DMS153 (cell line): ENCODE data around the gene PREB.
A peak's percentile ranks its signal among the peaks of the same experiment; 100 is the strongest.
"Not testable (repeated sequence)": the region's sequence is repeated elsewhere in the genome, so short reads cannot be mapped to it uniquely, and the experiment has no call there.

Experiments
- DNase-seq: peaks from one replicate; lab custom pipeline; 2025; lab: John Stamatoyannopoulos, UW

PREB gene, protein sequence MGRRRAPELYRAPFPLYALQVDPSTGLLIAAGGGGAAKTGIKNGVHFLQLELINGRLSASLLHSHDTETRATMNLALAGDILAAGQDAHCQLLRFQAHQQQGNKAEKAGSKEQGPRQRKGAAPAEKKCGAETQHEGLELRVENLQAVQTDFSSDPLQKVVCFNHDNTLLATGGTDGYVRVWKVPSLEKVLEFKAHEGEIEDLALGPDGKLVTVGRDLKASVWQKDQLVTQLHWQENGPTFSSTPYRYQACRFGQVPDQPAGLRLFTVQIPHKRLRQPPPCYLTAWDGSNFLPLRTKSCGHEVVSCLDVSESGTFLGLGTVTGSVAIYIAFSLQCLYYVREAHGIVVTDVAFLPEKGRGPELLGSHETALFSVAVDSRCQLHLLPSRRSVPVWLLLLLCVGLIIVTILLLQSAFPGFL

DNA sequence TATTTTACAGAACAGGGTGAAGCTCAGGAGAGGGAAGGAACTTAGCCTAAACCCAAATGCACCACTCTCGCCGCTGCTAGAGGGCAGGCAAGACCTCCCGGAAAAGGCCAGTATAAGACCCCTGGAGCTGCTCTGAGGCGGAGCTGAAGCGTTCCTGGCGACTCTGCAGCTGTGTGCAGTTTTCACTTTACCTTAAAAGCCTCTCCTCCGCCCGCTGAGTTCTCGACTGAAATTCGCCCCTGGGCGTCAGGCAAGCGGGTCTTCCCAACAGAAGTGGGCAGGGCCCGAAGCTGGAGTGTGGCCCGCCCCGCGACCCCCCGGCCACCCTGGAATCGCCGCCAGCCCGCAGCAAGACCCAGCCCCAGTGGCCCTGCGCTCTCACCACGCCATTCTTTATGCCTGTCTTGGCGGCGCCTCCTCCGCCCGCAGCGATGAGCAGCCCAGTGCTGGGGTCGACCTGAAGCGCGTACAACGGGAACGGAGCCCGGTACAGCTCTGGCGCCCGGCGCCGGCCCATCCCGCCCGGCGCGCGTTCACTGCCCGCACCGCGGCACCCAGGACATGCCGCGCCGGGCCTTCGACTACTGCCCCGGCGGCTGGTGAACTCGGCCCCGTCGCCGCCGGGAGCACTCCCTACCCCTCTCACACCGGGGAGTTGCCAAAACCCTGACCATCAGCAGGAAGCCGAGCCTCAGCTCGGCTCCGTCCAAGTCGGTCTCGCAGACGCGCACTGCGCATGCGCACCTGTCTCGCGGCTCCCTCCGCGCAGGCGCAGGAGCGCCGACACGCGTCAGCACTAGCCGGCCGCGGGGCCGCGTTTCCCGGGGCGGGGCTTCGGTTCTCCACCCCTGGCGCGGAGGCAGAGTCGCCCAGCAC is at the start of gene PREB:
PREB (minus strand) TSS at position 732 of the 876 bp plus-strand sequence; CDS start at position 517, 215 bp downstream.
- peak; percentile 91 for DNase-seq

DNA sequence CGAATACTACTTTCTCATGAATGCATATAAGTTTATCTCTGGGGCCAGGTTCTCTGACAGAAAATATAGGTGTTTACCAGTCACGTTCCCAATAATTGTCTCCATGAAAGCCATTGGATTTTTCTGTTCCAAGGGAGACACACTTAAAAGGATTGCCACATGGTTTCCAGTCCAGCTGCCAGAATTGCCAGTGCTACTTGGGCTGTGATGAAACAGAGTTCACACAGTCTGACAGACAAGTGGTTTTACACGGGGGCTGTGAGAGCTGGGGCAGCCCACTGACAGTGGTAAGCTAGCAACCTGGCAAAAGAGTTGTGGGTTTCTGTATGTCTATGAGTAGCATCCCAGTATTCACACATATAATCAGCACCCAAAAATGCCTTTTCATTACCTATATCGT is 49.7 kb upstream of the PREB start:
- no peak for DNase-seq

DNA sequence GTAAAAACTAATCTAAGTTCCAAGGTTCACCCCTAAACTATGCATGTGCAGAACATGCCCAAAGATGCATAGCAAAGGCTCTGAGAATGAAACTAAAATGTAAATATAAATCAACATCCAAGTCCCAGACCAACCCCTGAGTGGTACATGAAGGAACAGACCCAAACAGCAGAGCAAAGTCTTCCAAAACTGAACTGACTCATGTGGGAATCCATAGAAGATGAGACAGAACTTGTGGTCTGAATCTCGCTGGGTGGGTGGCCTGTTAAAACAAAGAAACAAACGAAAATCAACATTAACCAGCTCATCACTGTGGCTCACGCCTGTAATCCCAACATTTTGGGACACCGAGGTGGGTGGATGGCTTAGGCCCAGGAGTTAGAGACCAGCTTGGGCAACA is 47.9 kb upstream of the PREB start:
- DNase-seq = no peak

DNA sequence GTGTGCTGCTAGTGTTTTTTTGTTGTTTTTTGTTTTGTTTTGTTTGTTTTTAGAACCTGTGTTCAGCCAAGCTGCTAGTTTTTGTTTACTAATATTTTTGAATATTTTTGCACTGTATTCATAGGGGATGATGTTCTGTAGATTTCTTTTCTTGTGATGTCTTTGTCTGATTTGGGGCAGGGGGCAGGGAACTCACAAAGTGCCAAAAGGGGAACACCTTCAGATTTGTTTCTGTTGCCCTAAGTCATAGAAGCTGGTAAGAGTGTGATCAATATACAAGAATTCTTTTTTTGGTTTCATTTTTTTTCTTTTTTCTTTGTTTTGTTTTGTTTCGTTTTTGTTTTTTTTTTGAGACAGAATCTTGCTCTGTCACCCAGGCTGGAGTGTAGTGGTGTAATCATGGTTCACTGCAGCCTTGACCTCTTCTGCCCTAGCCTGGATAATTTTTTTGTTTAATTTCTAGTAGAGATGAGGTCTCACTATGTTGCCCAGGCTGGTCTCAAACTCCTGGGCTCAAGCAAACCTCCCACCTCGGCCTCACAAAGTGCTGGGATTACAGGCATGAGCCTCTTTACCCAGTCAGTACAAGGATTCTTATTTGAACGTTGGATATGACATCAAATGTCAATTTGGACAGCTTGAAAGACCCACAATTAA is 45.0 kb upstream of the PREB start:
- no peak for DNase-seq

DNA sequence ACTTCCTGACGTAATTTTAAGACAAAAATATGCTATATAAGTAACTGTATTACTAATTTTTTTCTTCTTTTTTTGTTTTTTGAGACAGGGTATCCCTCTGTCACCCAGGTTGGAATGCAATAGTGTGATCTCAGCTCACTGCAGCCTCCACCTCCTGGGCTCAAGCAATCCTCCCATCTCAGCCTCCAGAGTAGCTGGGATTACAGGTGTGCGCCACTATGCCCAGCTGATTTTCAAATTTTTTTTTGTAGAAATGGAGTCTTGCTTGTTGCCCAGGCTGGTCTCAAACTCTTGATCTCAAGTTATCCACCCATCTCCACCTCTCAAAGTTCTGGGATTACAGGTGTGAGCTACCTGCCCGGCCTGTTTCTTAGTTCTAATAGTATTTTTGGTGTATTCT is 44.0 kb upstream of the PREB start:
- no peak for DNase-seq

DNA sequence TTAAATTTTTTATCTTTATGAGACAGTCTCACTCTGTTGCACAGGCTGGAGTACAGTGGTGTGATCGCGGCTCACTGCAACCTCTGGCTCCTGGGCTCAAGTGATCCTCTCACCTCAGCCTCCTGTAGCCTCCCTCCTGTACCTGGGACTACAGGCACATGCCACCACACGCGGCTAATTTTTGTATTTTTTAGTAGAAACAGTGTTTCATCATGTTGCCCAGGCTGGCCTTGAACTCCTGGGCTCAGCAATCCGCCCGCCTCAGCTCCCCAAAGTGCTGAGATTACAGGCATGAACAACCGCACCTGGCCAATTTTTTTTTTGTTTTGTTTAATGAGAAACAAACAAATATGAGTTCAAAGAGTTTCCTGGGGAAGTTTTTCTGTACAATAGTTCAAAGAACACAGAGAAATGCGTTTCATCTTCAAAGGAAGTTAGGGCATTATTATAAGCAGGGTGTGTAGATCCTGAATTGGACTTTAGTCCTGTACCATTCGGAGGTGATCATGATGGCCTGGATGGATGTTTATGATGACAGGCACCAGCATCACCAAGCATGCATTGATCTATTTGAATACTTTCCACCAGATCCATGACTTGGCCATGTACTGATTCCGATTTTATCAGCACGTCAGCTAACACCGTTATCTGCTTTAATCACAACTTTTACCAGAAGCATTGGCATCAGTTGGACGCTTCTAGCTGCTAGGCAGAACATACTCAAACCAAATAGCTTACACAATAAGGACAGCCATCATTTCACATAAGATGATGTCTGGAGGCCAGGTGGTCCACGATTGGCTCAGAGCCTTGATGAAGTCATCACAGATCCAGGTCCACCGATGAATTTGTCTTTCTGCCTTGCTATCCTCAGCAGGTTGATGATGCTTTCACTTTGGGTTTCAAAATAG is 43.3 kb upstream of the PREB start:
- no peak for DNase-seq

DNA sequence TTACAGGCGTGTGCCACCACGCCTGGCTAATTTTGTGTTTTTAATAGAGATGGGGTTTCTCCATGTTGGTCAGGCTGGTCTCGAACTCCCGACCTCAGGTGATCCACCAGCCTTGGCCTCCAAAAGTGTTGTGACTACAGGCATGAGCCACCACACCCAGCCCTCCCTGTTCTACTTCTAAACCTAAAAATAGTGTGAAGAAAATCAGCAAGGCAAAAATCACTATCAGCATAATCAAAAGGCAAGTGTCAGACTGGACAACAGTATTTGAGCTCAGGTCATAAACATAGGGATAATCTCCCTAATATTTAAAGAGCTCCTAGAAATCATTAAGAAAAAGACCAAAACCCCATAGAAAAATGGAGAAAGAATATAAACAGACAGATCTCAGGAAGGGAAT is 41.3 kb upstream of the PREB start:
- DNase-seq = not testable (repeated sequence)

DNA sequence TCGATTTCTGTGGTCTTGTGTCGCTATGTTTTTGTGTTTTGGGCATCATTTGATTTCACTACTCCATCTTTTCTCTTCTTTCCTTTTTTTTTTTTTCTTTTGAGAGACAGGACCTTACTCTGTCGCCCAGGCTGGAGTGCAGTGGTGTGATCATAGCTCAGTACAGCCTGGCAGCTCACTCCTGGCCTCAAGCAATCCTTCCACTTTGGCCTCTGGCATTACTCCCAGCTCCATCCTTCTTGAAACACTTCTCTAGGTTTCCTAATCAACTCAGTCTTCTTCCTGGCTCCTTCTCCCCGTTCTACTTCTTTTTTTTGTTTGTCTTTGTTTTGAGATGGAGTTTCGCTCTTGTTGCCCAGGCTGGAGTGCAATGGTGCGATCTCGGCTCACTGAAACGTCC is 40.9 kb upstream of the PREB start:
- no peak for DNase-seq

DNA sequence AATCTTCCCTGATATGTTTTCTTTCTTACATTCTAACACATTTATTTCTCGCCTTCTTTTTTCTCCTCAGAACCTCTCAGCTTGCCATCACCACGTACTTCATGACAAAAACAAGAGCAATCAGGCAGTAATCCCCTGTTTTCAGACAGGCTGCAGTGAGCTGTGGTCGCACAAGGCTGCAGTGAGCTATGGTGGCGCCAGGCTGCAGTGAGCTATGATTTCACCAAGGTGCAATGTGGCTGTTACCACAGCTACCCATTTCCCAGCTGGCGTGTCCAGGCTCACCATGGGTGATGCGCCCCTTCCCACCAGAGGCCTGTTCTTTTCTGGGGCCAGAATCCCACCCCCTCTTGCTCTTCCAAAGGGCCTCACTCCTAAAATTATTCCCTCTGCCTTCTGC is 40.2 kb upstream of the PREB start:
- DNase-seq = no peak

DNA sequence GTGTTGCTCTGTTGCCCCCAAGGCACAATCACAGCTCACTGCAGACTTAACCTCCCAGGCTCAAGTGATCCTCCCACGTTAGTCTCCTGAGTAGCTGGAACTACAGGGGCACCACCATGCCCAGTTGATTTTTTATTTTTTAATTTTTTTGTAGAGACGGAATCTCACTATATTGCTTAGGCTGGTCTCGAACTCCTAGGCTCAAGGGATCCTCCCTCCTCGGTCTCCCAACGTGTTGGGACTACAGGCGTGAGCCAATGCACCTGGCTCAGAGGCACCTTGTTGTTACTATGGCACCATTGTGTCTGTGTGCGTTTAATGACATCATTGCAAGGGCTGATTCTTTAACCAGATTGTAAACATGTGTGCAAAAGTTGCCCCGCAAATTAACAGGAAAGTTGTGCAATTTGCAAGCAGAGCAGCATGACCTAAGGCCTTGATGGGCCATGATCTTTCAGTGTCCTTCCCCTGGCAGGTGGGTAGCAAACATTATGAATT is 37.0 kb upstream of the PREB start:
- peak; percentile 11 for DNase-seq

DNA sequence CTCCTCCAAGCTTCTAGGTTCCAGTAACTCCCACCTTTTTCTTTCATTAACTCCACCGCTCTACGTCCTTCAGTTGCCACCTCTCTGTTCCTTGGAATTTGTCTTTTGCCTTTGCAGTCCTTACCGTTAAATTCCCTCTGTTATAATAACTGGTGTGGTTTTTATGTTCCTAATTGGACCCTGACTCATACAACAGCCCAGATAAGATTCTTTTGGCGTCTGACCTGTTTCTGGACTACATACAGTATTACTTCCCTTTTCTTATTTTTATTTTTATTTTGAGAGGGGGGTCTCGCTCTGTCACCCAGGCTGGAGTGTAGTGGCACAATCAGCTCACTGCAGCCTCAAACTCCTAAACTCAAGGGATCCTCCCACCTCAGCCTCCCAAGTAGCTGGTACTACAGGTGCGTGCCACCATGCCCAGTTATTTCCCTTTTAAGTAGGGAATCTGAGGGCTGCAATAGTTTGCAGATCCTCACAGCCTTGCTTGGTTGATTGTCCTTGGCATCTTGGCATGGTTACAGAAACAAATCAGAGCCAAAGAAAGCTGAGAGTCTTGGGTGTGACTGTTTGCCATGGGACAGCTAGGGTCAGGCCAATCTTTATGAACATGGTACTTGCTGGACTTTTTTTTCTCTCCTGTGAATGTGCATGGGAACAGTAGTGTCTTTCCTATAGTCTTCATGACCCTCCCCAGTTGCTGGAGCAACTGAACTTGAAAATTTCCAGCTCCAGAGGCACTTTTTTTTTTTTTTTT is 36.3 kb upstream of the PREB start:
- no peak for DNase-seq

DNA sequence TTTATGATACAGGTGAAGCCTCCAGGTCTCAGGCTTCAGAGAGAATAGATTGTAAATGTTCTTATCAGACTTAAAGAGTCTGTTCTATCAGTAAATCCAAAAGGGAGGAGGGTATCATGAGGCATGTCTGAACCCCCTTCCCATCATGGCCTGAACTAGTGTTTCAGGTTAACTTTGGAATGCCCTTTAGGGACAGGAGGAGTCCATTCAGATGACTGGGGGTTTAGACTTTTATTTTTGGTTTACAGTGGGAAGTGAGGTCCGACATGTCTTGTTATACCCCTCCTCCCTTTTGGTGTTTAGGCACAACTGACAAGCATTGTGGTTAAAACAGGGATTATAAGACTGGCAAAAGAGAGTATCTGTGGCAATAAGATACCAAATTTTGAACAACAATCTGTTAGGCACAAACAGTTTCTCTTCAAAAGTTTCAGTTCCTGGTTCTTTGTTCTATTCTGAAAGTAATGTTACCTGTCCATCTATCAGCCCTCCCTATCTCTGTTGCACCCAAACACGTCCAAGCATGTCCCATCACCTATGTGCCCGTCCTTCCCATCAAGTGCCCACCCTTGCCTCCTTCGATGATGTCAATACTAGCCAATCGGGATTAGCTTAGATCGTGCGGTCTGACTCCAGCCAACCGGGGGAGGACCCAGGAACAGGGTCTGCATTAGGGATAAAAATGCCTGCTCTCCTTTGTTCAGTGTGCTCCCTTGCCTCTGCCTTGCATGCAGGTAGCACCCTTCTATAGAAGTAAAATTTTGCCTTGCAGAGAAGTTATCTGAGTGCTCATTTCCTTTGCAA is 30.7 kb upstream of the PREB start:
- no peak for DNase-seq

DNA sequence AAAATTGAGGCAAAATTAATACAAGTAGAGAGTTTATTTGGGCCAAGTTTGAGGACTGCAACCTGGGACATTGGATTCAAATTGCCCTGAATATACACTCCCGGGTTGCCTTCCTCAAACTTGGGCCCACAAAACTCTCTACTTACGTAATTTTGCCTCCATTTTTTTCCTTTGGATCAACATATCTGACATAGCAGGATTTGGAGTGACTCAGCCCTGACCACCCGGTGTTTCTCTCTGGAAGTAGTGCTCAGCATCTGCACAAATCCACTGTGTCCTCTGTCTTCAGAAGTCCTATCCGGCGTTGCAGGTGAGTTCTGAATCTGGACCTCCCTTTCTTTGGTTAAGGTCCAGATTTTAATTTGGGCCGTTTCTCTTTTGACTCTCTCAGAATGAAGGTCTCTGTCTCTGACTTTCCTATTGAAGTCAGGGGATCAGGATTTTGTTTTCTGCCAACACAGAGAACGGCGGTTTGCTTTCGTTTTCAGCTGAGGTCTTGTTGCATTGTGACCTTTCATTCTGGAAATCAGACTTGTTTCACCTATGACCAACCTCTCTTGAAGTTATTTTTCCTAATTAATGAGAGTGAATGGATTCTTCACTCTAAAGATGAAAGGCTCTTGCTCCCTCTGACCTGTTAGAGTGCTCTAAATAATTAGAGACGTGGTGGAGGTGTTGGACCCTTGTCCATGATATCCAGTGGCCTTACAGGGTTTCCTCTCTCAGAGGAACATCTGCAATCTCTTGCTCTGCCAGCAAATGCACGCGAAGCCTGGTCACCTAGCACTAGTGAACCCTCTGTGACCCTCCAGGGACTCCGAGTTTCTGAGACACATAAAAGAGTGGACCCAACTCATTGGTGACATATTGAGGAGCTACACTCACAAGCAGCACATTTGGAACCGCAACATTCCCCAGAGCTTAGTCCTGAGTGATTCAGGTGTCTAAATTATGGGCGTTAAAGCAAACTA is 28.0 kb upstream of the PREB start:
- no peak for DNase-seq

DNA sequence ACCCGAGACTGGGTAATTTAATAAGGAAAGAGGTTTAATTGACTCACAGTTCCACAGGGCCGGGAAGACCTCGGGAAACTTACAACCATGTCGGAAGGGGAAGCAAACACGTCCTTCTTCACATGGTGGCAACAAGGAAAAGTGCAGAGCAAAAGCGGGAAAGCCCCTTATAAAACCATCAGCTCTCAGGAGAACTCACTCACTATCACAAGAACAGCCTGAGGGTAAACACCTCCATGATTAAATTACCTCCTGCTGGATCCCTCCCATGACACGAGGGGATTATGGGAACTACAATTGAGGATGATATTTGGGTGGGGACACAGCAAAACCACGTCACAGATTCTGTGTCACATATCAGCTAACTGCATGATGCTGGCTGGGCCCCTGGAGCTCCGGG is 25.8 kb upstream of the PREB start:
- DNase-seq = no peak

DNA sequence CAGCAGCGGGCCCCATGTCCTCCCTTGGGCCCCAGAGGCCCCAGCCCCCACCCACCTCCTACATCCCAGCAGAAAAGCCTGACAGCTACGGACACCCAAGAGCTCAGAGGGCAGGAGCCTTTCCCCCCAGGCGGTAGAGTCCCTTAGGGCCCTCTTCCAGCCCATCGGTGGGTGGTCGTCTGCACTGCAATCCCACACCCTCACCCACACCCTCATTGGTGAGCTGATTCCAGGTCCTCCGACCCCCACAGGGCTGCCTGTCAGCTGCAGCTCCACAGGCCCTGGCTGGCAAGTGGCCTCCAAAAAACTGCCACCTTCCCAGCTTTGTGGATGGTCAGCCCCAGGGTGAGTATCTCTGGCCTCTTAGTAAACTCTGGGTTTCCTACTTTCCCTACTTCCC is 24.8 kb upstream of the PREB start:
- no peak for DNase-seq

DNA sequence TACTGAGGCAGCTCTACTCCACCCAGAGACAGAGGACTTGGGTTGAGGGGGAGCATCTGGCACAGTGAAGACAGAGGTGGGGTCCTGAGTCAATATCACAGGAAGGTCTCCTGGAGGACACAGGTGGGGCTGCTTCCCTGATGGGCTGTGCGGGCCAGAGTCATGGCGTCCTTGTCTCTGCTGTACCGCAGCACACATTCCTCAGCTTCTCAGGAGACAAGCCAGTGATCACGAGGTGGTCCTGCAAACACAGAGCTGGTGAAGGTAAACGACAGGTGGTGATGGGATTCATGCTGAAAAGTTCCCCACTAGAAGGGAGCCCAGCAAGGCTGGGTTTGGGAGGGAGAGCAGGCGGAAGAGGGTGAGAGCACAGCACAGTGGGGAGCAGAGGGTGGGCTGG is 24.0 kb upstream of the PREB start:
- DNase-seq = no peak

DNA sequence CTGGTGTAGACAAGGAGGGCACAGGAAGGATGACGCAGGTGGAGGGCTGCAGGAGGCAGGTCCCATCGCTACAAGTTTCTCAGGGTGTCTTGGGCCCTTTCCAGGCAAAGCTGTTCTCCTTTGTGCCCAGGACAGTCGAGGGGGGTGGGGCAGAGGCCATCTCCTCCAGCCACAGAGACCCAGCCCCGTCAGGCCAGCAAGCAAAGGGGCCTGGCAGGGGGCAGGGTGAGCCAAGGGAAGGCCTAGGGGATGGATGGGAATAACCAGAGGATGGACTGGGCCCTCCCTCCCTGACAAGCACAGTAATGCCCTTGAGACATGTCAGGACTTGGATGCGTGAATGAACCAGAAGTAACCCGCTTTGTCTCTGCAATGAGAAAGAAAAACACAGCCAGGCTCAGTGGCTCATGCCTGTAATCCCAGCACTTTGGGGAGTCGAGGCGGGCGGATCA is 20.7 kb upstream of the PREB start:
- no peak for DNase-seq

DNA sequence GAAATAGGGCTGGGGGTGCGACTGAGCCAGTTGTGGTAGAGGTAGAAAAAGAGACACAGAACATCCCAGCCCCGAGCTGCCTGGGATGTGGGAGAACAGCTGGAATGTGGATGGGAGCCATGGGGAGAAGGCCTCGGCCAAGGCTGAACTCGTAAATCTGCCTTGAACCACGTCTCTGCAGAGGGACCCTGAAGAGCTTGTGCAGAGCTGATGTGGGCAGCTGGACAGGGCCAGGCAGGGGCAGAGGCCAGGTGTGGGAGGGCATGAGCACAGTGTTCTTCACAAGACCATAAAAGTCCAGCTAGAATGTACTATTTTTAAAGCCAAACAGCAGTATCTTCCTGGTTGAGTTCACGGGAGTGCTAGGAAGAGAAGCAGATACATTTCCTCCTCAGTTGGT is 20.1 kb upstream of the PREB start:
- no peak for DNase-seq
